ENCODE results near the gene MKNK1.

GRCh38 chr1:46553506-46553905 lies 50.6 kb downstream of the MKNK1 start:
- peak; percentile 20; the same call in 1 of the 2 replicates for TF ChIP-seq CTCF (conservative IDR thresholded peaks at IDR 0.05; ENCODE audit: low read length)
- TF ChIP-seq EZH2phosphoT487 (IDR thresholded peaks at IDR 0.05; ENCODE audit: borderline replicate concordance) = no peak
